HG02870 (cell line): Measurements from ENCODE around the gene TMEM182.

ENCODE experiments used
- ATAC-seq: cut with Tn5 transposase; IDR thresholded peaks from one replicate; pipeline ENCODE4 v1.9.1; 2021; ENCODE audit warnings: mild to moderate bottlenecking, moderate library complexity; ENCODE audit not compliant: unreplicated experiment

The TMEM182 gene

DNA sequence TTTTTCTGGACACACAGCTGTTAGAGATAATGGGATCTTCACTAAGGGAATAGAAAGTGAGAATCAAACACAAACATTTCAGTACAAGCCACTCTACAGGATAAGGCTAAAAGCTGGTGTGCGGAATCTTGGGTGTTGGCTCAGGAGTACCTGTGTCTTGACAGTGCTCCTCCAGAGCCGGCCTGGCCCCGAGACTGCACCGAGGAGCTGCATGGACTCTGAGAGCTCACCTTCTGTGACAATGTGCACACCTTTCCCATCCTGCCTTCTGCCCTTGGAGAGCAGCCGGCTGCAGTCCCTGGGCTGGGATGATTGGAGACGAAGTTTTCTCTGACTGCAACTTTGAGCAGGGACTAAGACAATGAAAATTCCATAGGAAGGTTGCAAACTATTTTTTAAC, 89.1 kb downstream of the TMEM182 start:
- no peak for ATAC-seq

DNA sequence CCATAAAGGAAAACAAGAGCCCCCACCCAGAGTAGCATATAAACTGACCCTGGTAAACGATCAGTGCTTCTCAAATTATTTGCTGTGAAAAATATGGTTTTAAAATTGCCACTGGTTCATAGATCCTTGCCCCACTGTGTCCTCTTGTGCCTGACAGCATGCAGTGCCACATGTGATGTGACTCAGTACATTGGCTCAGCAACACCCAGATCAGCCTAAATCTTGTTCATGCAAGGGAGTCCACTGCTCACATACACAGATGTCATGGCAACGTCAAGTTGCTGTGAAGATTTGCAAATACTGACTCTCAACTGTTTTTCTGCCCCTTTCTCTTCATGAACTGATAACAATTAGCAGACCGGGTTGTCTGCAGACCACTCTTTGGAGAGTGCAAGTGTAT, 91.0 kb downstream of the TMEM182 start:
- no peak for ATAC-seq
